Activated CD8-positive, alpha-beta T cell treated with anti-CD3 and anti-CD28 coated beads for 36 hours (primary cell): Measurements from ENCODE around the gene WASF1. TPM values are rescaled to one million over a fixed set of nuclear protein-coding genes. Genes with fewer than 3 reads are reported as not detected.
A peak's percentile ranks its signal among the peaks of the same experiment; 100 is the strongest.

ENCODE experiments used
- ATAC-seq: fragments of 200-7000 bp; cut with Tn5 transposase; one replicate; pipeline ENCODE4 v1.10.0; 2021; ENCODE audit warnings: mild to moderate bottlenecking, moderate library complexity
- CTCF ChIA-PET: fragments of 350-600 bp; sonication (Branson Sonifier 250); formaldehyde crosslinking; loops from one replicate; lab custom pipeline; 2021; ENCODE audit warnings: antibody characterized with exemption; lab: Charles Lee
- POLR2A ChIA-PET: fragments of 350-600 bp; sonication (Branson Sonifier 250); formaldehyde crosslinking; loops from one replicate; lab custom pipeline; 2021; ENCODE audit warnings: antibody characterized with exemption; lab: Charles Lee
- DNase-seq: peaks from one replicate; pipeline ENCODE4 v3.0.0-alpha.2; 2020
- H3K27ac Mint-ChIP-seq: one replicate; pipeline ENCODE4 v1.8.0; 2021; ENCODE audit warnings: mild to moderate bottlenecking, mixed read lengths
- H3K27me3 Mint-ChIP-seq: one replicate; pipeline ENCODE4 v1.8.0; 2021; ENCODE audit warnings: mixed read lengths
- H3K36me3 Mint-ChIP-seq: one replicate; pipeline ENCODE4 v1.8.0; 2021; ENCODE audit warnings: low read depth, mixed read lengths
- H3K4me1 Mint-ChIP-seq: one replicate; pipeline ENCODE4 v1.8.0; 2021; ENCODE audit warnings: low read depth, mixed read lengths
- H3K4me3 Mint-ChIP-seq: one replicate; pipeline ENCODE4 v1.8.0; 2021; ENCODE audit warnings: mild to moderate bottlenecking, moderate library complexity, mixed read lengths
- H3K9me3 Mint-ChIP-seq: one replicate; pipeline ENCODE4 v1.8.0; 2021; ENCODE audit warnings: mixed read lengths
- intact Hi-C: fragments of 100-400 bp; cut with micrococcal nuclease; formaldehyde crosslinking; loops from one replicate; pipeline ENCODE4 v1.10.0; 2022
- total RNA-seq, 2 experiments: library from RNA; stranded (reverse); gene quantifications; one replicate each; pipeline ENCODE4 v1.2.3, GENCODE V29; 2021
- TF ChIP-seq, protein P1 (sequence below): fragments of 200-600 bp; IDR thresholded peaks from one replicate; pipeline ENCODE4 v1.8.0; 2022; ENCODE audit warnings: antibody characterized with exemption, mild to moderate bottlenecking

Gene WASF1
- total RNA-seq, 2 experiments from 2014 or later = 4.6 to 4.8 TPM

DNA sequence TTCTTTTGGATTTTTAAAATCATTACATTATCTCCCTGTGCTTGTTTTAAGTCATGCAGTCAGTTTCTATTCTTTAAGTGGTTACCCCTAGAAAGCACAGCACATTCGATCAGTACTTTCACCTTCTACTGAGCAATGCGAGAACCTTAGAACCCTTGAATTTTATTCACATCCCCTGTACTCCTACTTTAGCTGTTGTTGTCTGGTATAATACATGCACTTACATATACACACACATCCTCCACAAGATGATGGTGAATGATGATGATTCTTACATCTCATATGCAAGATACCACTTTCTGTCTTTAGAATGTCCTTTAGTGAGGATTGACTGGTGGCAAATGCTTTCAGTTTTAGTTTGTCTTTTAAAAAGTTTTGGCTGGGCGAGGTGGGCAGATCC, 6.4 kb upstream of the WASF1 start:
- peak overlapping the region; percentile 53 for H3K4me3 Mint-ChIP-seq
- H3K4me1 Mint-ChIP-seq = peaks cover 32% of the 10 kb centered on the region
- TF ChIP-seq, protein P1, sequence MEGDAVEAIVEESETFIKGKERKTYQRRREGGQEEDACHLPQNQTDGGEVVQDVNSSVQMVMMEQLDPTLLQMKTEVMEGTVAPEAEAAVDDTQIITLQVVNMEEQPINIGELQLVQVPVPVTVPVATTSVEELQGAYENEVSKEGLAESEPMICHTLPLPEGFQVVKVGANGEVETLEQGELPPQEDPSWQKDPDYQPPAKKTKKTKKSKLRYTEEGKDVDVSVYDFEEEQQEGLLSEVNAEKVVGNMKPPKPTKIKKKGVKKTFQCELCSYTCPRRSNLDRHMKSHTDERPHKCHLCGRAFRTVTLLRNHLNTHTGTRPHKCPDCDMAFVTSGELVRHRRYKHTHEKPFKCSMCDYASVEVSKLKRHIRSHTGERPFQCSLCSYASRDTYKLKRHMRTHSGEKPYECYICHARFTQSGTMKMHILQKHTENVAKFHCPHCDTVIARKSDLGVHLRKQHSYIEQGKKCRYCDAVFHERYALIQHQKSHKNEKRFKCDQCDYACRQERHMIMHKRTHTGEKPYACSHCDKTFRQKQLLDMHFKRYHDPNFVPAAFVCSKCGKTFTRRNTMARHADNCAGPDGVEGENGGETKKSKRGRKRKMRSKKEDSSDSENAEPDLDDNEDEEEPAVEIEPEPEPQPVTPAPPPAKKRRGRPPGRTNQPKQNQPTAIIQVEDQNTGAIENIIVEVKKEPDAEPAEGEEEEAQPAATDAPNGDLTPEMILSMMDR = no peak
- peak overlapping the region; percentile 60 for H3K27ac Mint-ChIP-seq
- H3K9me3 Mint-ChIP-seq = no peaks in the 10 kb centered on the region
- ChIA-PET POLR2A (no interaction called here), CTCF (interaction anchor here (0.7 to 1.2 kb wide), 3 partner anchors 10 to 637 kb away, joined by 3 read pairs; no protein-coding TSS in a partner anchor)
- DNase-seq (no peak), ATAC-seq (peak; percentile 83)
- no peaks in the 10 kb centered on the region for H3K27me3 Mint-ChIP-seq
- intact Hi-C loops = no loop called here
- H3K36me3 Mint-ChIP-seq = no peaks in the 10 kb centered on the region

DNA sequence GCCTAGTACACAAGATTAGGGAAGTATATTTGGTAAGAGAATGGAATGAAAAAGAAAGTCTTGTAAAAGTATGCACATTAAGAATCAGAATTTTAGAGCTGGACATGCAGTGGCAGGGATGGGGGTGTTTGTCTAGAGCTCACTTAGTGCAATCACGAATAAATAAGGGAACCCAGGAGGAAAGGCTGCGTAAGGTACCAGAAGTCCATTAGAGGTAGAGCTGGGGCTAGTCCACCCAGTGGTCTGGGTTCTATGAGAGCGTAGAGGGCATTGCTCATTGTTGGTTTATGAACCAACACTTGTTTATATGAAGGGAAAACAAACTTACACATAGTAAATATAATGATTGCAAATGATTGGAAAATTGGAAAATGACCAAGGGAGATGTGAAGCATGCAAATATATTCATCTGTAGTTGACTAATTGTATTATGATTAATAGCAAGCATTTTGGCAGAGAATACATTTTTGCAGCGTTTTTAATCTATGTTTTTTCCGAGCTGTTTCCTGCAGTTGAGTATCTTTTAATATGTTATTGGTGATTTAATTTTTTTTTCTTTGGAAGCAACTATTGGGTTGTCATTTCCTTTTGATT, 3.9 kb upstream of the WASF1 start:
- Mint-ChIP-seq H3K4me1 (peaks cover 28% of the 10 kb centered on the region), H3K27ac (no peak overlapping the region), H3K27me3 (peaks cover 1% of the 10 kb centered on the region), H3K4me3 (no peak overlapping the region), H3K36me3 (no peaks in the 10 kb centered on the region), H3K9me3 (no peaks in the 10 kb centered on the region)
- ATAC-seq (no peak), DNase-seq (no peak)
- ChIA-PET POLR2A (interaction anchor here (0.6 to 1.0 kb wide), 2 partner anchors 9 to 14 kb away, joined by 3 read pairs; no protein-coding TSS in a partner anchor), CTCF (no interaction called here)
- intact Hi-C loops = loop anchor here (2.0 kb wide), 1 partner anchor 207 kb away; no protein-coding TSS in a partner anchor
- TF ChIP-seq, protein P1 = no peak

DNA sequence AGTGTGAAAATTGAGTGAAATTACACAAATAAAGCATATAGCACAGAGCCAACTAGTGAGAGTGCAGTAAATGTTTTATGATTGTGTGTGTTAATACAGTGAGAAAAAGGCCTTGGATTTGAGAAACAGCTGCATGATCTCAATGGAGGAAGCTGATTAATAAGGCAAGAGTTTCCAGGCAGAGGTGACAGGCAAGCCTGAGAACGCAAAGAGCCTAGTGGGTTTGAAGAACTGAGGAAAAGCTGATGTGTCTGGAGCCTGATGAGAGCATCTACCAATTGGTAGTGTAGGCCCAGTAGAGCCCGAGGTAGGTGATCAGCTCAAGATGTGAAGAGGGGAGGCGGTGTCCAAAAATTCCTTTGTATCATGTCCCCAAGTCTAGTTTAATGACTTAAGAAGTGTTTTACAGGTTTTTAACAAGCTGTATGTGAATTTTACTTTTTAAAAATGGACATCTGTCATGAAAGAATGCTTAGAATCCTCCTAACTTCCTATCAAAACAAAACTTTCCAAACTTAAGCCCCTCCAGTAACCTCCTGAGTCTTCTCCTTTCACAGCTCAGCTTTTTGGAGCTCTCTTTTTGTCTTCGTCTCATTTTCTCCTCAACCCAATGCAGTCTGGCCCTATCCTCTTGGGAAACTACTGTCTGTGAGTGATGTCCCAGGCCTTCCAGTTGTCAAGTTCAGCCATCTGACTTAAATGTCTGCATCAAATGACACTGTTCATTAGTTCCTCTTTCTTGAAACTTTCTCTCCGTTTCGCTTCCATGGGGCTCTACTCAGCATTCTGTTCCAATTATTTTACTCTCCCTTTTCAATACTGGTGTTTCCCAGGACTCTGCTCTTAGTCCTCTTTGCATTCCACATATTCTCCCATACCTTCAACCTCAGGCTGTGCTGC, 1.9 kb upstream of the WASF1 start:
- POLR2A ChIA-PET = interaction anchor here (0.9 to 1.3 kb wide), 3 partner anchors 7 to 141 kb away, joined by 3 to 5 read pairs (median 4); no protein-coding TSS in a partner anchor
- DNase-seq = peak; percentile 25

DNA sequence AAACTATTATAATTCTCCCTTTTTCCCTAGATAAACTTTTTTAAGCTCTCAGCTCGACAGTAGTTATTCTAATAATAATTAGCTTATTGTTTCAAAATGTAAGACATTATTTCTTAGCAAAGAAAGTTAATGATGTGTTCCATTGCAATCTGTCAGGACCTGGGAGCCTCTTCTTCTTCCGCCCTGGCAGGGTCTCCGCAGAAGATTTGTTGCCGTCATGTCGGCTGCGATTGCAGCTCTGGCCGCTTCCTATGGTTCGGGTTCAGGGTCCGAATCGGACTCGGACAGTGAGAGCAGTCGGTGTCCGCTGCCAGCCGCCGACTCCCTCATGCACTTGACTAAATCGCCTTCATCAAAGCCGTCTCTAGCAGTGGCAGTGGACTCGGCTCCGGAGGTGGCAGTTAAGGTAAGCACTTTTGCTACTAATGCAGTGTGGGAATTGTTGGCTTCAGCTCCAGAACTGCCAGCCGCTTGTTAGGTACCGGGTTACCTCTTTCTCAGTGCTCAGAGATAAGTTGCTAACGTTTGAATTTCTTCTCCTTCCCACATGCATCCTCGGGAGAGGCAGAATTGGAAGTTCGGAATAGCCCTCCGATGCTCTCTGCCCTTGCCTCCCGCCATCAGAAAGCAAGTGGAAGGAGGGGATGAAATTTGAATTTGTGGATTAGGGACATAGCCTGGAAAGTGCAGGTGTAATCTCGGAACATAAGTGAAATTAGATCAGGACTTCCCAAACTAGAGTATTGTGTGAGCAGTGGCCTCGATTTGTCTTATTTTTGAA, 948 bp upstream of the WASF1 start, which contains the start of gene CDC40:
CDC40 (plus strand) TSS at position 200 of the 781 bp plus-strand sequence; CDS start at position 218, 18 bp downstream.
- Mint-ChIP-seq H3K27ac (no peak within 1 kb of the TSS), H3K9me3 (no peaks in the 10 kb centered on the region), H3K36me3 (no peaks in the 10 kb centered on the region), H3K4me3 (no peak within 1 kb of the TSS), H3K4me1 (peaks cover 10% of the 10 kb centered on the region), H3K27me3 (peaks cover 6% of the 10 kb centered on the region)
- peak; percentile 65 for DNase-seq
- POLR2A ChIA-PET = interaction anchor here (0.6 to 1.6 kb wide), 9 partner anchors 8 to 721 kb away, joined by 3 to 5 read pairs (median 4); partner anchors contain the start of gene AMD1
- CTCF ChIA-PET = interaction anchor here (1.2 to 2.9 kb wide), 3 partner anchors 8 to 140 kb away, joined by 3 to 7 read pairs (median 4); no protein-coding TSS in a partner anchor
- intact Hi-C loops = no loop called here
- ATAC-seq = peak; percentile 55
- TF ChIP-seq, protein P1 = no peak

More for the DNA sequence above, 1.9 kb upstream of the WASF1 start:
- Mint-ChIP-seq H3K27me3 (peaks cover 4% of the 10 kb centered on the region), H3K36me3 (no peaks in the 10 kb centered on the region), H3K9me3 (no peaks in the 10 kb centered on the region), H3K27ac (no peak overlapping the region), H3K4me1 (peaks cover 18% of the 10 kb centered on the region), H3K4me3 (no peak overlapping the region)
- CTCF ChIA-PET = interaction anchor here (0.7 to 1.3 kb wide), 2 partner anchors 142 to 209 kb away, joined by 3 to 5 read pairs; no protein-coding TSS in a partner anchor
- intact Hi-C loops = loop anchor here (2.0 kb wide), 1 partner anchor 209 kb away; no protein-coding TSS in a partner anchor
- TF ChIP-seq, protein P1 = no peak
- ATAC-seq = no peak
